Effector memory CD8-positive, alpha-beta T cell (primary cell): ENCODE measurements around the gene OLFM4.
A peak's percentile ranks its signal among the peaks of the same experiment; 100 is the strongest.

ENCODE experiments used
- ATAC-seq: fragments of 150-1000 bp; cut with Tn5 transposase; replicated peaks from 2 replicates; pipeline ENCODE4 v1.10.0; 2021; ENCODE audit warnings: mild to moderate bottlenecking, moderate library complexity
- DNase-seq, 3 experiments: peaks; one replicate each; pipeline ENCODE4 v3.0.0; 2021
- H3K27ac Mint-ChIP-seq, 2 donors: one replicate each; pipeline ENCODE4 v1.8.0; 2022; ENCODE audit warnings: mild to moderate bottlenecking in 2 of 2, mixed read lengths in 2 of 2, moderate library complexity in 2 of 2
- H3K27me3 Mint-ChIP-seq, 2 donors: one replicate each; pipeline ENCODE4 v1.8.0; 2022; ENCODE audit warnings: mixed read lengths in 2 of 2
- H3K36me3 Mint-ChIP-seq: one replicate; pipeline ENCODE4 v1.8.0; 2022; ENCODE audit warnings: mild to moderate bottlenecking, moderate library complexity, mixed read lengths; ENCODE audit not compliant: insufficient read depth
- H3K4me1 Mint-ChIP-seq, 2 donors: one replicate each; pipeline ENCODE4 v1.8.0; 2022; ENCODE audit warnings: low read depth in 2 of 2, mixed read lengths in 2 of 2
- H3K4me3 Mint-ChIP-seq, 2 donors: one replicate each; pipeline ENCODE4 v1.8.0; 2022; ENCODE audit warnings: mild to moderate bottlenecking in 2 of 2, mixed read lengths in 2 of 2, moderate library complexity in 2 of 2
- H3K9me3 Mint-ChIP-seq, 2 donors: one replicate each; pipeline ENCODE4 v1.8.0; 2022; ENCODE audit warnings: mixed read lengths in 2 of 2
- total RNA-seq, 9 experiments: gene quantifications; one replicate each; lab custom pipeline; 2026; lab: John Stamatoyannopoulos, UW

OLFM4 gene, protein sequence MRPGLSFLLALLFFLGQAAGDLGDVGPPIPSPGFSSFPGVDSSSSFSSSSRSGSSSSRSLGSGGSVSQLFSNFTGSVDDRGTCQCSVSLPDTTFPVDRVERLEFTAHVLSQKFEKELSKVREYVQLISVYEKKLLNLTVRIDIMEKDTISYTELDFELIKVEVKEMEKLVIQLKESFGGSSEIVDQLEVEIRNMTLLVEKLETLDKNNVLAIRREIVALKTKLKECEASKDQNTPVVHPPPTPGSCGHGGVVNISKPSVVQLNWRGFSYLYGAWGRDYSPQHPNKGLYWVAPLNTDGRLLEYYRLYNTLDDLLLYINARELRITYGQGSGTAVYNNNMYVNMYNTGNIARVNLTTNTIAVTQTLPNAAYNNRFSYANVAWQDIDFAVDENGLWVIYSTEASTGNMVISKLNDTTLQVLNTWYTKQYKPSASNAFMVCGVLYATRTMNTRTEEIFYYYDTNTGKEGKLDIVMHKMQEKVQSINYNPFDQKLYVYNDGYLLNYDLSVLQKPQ
- 0 to 0.03 (median 0) reads per million in 9 experiments for total RNA-seq

DNA sequence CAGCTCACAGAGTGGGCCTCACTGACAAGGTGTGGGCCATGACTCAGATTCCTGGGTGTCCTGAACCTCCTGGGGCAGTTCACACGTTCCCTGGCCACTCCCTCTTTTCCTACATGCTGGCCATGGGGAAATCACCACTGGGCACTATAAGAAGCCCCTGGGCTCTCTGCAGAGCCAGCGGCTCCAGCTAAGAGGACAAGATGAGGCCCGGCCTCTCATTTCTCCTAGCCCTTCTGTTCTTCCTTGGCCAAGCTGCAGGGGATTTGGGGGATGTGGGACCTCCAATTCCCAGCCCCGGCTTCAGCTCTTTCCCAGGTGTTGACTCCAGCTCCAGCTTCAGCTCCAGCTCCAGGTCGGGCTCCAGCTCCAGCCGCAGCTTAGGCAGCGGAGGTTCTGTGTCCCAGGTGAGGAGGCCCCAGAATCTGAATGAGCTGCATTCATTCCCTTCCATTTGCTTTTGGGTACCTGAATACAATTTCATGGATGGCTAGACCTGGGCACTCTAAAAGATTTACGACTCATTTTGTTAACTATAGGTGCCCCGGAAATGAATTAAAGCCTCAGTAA lies at the start of gene OLFM4:
OLFM4 (plus strand) TSS at position 177 of the 567 bp plus-strand sequence; CDS start at position 201, 24 bp downstream.
- no peak within 1 kb of the TSS for H3K4me3 Mint-ChIP-seq

DNA sequence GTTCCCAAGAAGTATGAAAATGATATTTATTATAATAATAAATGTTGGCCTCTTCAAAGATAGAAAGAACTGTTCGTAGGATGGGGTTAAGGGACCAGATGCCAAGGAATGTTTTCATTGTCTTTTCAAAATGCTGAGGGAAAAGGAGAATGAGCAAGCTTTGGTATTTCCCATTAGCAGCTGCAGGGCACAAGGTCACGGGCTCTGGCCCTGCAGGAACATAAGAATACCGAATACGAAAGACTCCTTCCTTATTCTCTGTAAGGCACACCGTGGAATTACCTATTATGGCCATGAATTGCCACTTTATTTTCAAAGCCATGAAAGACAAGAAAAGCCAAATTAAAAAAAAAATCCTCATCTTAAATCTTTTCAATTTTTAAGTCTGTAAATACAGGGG lies 49.6 kb upstream of the OLFM4 start:
- H3K4me1 Mint-ChIP-seq, result no peaks in the 10 kb centered on the region

More for the DNA sequence above, at the start of gene OLFM4:
- ATAC-seq, result no peak
- no peak for DNase-seq
- Mint-ChIP-seq H3K27ac (no peak within 1 kb of the TSS), H3K27me3 (no peaks in the 10 kb centered on the region), H3K9me3 (no peaks in the 10 kb centered on the region), H3K4me1 (no peaks in the 10 kb centered on the region), H3K36me3 (no peaks in the 10 kb centered on the region)

DNA sequence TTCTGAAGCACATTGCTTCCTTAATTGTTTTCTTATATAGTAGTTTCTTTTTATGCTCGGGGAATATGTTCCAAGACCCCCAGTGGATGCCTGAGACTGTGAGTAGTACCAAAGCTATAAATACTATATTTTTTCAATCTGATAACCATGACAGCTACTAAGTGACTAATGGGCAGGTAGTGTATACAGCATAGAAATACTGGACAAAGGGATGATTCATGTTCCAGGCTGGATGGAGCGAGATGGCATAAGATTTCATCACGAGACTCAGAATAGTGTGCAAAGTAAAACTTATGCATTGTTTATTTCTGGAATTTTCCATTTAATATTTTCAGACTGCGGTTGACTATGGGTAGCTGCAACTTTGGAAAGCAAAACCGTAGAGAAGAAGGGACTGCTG lies 47.9 kb upstream of the OLFM4 start:
- H3K27ac Mint-ChIP-seq, result no peak overlapping the region
- DNase-seq, result no peak
- H3K36me3 Mint-ChIP-seq, result no peaks in the 10 kb centered on the region
- no peak overlapping the region for H3K4me3 Mint-ChIP-seq
- H3K4me1 Mint-ChIP-seq, result no peaks in the 10 kb centered on the region
- no peak for ATAC-seq
- no peaks in the 10 kb centered on the region for H3K9me3 Mint-ChIP-seq
- H3K27me3 Mint-ChIP-seq, result peaks cover 4 to 25% of the 10 kb centered on the region in 2 donors

More for the DNA sequence above, 49.6 kb upstream of the OLFM4 start:
- DNase-seq (no peak), ATAC-seq (no peak)
- H3K27me3 Mint-ChIP-seq, result peaks cover 4 to 41% of the 10 kb centered on the region in 2 donors
- no peaks in the 10 kb centered on the region for H3K36me3 Mint-ChIP-seq
- H3K4me3 Mint-ChIP-seq, result no peak overlapping the region
- no peak overlapping the region for H3K27ac Mint-ChIP-seq
- no peaks in the 10 kb centered on the region for H3K9me3 Mint-ChIP-seq

DNA sequence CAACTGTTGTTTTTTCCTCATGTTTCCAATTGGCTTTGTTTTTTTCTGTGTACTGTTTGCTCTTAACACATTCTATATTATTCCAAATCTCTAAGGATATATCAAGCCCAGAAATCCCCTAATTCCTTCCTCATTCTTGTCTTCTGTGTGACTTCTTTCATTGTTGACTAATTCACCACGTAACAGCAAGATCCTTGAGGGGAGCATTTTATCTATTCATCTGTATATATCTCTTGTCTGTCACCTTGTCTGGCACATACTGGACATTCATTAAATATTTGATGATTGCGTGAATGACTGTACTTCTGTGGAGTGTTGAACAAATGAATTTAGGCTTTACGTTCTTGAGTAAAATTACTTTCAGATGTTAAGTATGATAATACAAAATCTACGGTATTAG lies 44.8 kb upstream of the OLFM4 start:
- no peak for DNase-seq
- no peak overlapping the region for H3K4me3 Mint-ChIP-seq
- peaks cover 0 to 19% of the 10 kb centered on the region in 2 donors for H3K27me3 Mint-ChIP-seq
- no peaks in the 10 kb centered on the region for H3K9me3 Mint-ChIP-seq
- no peaks in the 10 kb centered on the region for H3K36me3 Mint-ChIP-seq
- no peak for ATAC-seq
- no peak overlapping the region for H3K27ac Mint-ChIP-seq
- H3K4me1 Mint-ChIP-seq, result no peaks in the 10 kb centered on the region

DNA sequence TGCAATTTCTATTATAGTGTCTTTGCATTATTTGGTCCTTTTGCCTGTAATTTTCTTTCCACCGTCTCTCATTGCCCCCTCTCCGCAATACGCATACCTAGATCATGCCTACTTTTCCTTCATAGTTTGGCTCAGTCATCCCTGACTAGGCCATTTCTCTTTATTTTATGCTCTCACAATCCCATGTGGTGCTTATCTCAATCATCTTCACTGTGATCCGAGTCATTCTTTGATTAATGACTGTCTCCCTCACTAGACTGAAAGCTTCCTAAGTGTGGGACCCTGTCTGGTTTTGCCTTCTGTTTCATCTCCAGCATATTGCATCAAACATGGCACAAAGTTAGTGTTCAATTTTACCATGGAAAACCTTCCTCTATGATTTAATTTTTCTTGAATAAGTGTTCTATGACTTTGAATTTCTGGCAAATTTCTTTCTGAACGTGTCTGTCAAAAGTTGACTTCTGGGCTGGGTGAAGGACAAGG lies 43.7 kb upstream of the OLFM4 start:
- no peaks in the 10 kb centered on the region for H3K4me1 Mint-ChIP-seq
- no peak overlapping the region for H3K4me3 Mint-ChIP-seq
- no peaks in the 10 kb centered on the region for H3K36me3 Mint-ChIP-seq
- ATAC-seq, result no peak
- peaks cover 4 to 20% of the 10 kb centered on the region in 2 donors for H3K27me3 Mint-ChIP-seq
- H3K27ac Mint-ChIP-seq, result no peak overlapping the region
- DNase-seq, result no peak
- H3K9me3 Mint-ChIP-seq, result no peaks in the 10 kb centered on the region

DNA sequence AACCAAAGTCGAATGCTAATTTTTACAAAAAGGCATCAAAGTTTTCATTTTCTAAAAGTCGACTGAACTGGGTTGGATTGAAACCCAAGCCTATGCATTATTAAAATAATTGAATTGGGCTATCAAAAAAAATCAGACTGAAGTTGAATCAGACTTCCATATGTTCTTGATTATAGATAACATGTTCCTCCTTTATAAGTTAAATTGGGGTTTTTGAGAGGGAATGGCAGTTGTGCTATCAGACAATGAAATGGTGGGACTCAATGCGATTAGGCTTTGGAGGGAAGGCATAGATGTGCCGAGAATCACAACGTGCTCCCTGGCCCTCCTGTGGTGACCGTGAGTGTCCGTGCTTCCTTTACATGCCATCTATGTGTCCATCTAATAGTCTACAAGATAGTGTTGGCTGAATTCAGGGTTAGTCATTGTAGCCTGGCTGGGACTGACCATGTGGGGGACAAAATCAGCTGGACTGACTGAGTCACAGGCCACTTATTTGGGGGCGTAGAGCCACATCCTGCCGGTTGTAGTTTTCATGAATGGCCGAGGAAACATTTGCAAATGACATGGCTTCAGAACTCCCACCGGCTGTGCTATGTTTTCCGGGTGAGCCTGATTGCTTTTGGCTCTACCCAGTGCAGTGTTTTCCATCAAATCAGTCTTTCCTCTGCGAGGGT lies 37.1 kb upstream of the OLFM4 start:
- ATAC-seq (no peak), DNase-seq (no peak)
- Mint-ChIP-seq H3K4me1 (peaks cover 0 to 2% of the 10 kb centered on the region in 2 donors), H3K4me3 (no peak overlapping the region), H3K9me3 (no peaks in the 10 kb centered on the region), H3K36me3 (no peaks in the 10 kb centered on the region), H3K27me3 (peaks cover 7 to 36% of the 10 kb centered on the region in 2 donors), H3K27ac (no peak overlapping the region)

DNA sequence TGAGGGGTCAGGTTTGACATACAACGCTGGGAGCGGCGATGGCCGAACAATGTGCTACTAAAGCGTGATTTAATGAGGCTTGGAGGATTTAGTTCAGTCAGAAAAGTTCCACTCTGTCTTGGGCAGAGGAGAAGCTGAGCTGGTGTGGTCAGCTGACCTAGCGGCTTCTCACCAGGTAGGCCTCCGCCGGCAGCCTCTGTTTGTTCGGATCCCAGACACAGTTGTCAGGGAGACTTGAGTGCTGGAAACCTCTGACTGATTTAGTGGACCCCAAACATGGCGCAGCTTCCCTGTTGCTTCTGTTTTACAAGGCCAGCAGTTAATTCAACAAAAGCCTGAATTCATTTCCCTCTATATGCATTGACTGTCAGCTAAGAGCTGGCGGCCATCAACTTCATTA lies 36.5 kb upstream of the OLFM4 start:
- Mint-ChIP-seq H3K36me3 (no peaks in the 10 kb centered on the region), H3K4me3 (no peak overlapping the region), H3K4me1 (peaks cover 0 to 2% of the 10 kb centered on the region in 2 donors), H3K27ac (no peak overlapping the region), H3K9me3 (no peaks in the 10 kb centered on the region), H3K27me3 (peaks cover 7 to 38% of the 10 kb centered on the region in 2 donors)
- ATAC-seq (no peak), DNase-seq (no peak)

DNA sequence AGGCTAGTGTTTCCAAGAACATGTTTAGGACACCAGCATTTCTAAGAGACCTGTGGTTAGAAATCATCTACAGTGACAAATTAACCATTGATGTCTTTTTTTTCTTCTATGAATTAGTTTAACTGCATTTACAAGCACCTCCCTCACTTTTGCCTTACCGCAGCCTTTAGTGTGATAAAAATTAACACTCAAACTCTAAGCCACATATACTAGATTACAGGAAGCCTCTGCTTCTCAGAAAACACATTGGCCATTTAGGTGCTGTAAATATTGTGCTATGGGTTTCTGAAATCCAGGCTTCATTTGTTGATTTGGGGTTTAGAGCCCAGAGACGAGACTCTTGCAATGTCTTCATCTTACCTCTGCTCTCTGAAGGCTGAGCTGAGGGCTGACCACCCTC lies 34.6 kb upstream of the OLFM4 start:
- no peak for ATAC-seq
- Mint-ChIP-seq H3K36me3 (no peaks in the 10 kb centered on the region), H3K4me1 (peaks cover 0 to 2% of the 10 kb centered on the region in 2 donors), H3K9me3 (no peaks in the 10 kb centered on the region), H3K27ac (peak overlapping the region in 1 of 2 donors; percentile 53), H3K4me3 (no peak overlapping the region), H3K27me3 (peaks cover 7 to 44% of the 10 kb centered on the region in 2 donors)
- DNase-seq, result no peak

DNA sequence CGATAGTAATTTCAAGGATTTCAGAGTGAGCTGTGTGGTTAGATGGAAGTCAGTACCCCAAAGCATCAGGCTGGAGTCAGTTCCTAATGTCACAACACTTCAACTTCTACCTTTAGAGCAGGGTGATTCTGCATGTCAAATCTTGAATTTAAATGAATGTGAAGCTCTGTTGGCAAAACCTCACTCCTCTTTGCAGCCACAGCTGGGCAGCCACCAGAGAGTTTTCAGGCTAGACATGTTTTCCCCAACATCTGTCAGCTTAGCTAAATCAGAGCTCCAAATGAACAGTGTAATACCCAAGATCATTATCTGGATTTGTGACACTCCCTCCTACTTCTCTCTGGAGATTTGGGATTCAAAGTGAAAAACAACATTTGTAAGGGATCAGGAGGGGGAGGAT lies 33.7 kb upstream of the OLFM4 start:
- Mint-ChIP-seq H3K27me3 (peaks cover 2 to 40% of the 10 kb centered on the region in 2 donors), H3K4me1 (peaks cover 4 to 6% of the 10 kb centered on the region in 2 donors), H3K36me3 (no peaks in the 10 kb centered on the region), H3K27ac (peak overlapping the region in 1 of 2 donors; percentile 53), H3K9me3 (no peaks in the 10 kb centered on the region), H3K4me3 (no peak overlapping the region)
- no peak for DNase-seq
- no peak for ATAC-seq

DNA sequence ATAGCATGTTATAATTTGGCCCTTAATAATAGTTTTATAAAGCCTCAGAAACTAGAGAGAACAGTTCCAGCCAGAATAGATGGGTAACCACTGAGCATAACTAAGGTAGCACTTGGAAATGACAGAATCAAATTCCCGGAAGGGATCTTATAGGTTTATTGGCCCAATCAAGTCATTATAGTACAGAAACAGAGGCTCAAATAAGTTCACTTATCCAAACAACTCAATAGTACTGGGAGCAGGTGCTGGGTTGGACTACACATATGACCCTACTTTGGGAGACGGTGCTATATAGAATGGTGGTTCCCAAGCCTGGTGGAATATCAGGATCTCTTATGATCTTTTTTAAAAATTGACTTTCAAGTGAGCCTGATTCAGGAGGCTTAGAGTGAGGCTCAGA lies 32.7 kb upstream of the OLFM4 start:
- H3K4me3 Mint-ChIP-seq, result no peak overlapping the region
- peaks cover 0 to 30% of the 10 kb centered on the region in 2 donors for H3K27me3 Mint-ChIP-seq
- no peak for DNase-seq
- peaks cover 4 to 6% of the 10 kb centered on the region in 2 donors for H3K4me1 Mint-ChIP-seq
- ATAC-seq, result no peak
- H3K9me3 Mint-ChIP-seq, result no peaks in the 10 kb centered on the region
- H3K27ac Mint-ChIP-seq, result no peak overlapping the region
- H3K36me3 Mint-ChIP-seq, result no peaks in the 10 kb centered on the region

DNA sequence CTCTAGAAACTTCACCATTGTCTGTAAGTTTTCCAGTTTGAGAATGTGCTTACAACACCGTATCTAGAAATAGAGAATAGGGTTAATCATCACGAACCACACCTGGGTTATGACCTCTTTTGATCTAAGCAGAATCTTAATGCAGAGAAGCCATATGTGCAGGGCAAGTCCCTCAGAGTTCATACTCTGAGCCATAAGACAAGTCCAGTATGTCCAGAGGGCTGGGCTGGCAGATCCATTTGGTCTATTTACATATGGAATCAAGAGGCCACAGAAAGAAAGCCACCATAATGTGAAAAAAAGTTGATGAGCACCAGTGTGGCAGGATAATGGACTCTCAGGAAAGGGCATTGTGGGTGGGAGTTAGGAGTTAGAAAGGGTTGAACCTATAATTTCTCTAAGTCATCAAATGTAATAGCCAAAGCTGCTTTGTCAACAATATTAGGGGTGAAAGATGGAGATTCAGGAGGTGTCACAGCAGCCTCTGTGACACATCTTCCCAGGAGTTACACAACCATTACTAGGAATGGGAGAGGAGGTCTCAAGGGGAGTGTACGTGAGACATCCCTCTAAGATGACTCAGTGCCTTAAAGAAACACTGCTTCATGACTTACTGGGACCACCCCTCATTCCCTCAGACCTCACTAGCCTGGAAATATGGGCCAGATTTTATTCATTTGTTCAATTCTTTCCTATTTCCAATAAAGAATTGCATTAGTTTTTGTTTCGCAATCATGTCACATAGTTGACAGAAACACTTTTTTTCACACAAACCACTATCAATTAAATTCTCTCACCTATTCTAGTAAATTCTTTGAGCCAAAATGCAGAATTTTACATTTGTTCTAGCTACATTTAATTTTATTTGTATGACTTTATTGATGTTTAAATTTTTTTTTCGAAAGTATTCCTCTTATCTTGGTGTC lies 30.4 kb upstream of the OLFM4 start:
- Mint-ChIP-seq H3K4me1 (peaks cover 4 to 6% of the 10 kb centered on the region in 2 donors), H3K27me3 (peaks cover 0 to 26% of the 10 kb centered on the region in 2 donors), H3K4me3 (no peak overlapping the region), H3K27ac (no peak overlapping the region), H3K9me3 (no peaks in the 10 kb centered on the region), H3K36me3 (no peaks in the 10 kb centered on the region)
- ATAC-seq (no peak), DNase-seq (no peak)

DNA sequence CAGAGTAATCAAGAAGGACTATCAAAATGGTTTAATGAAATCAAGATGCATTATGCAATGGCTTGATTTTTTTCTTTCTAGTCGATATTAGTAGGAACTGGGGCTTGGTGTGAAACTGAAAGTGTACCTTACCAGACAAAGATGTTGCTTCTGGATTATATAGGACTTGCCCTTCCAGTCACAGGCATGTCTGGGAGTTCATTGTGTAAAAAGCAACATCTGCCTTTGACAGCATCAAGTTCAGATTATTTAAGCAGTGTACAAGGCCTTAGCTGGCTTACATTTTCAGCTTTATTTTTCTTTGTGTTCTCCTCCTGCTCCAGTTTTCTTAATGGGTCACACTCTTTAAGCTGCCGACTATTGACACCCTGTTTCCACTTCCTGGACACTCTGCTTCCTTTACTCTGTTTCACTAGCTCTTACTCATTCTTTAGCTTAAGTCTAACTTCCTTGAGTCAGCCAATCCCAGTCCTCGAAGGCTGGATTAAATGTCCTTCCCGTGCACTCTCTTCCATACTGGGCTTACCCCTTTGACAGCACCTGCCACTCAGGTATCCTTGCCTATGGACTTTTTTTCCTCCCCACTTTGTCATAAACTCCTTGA lies 29.4 kb upstream of the OLFM4 start:
- Mint-ChIP-seq H3K4me1 (peaks cover 4 to 5% of the 10 kb centered on the region in 2 donors), H3K36me3 (no peaks in the 10 kb centered on the region), H3K9me3 (no peaks in the 10 kb centered on the region), H3K27ac (peak overlapping the region in 1 of 2 donors; percentile 22), H3K4me3 (peak overlapping the region; percentile 13 to 20), H3K27me3 (peaks cover 0 to 23% of the 10 kb centered on the region in 2 donors)
- DNase-seq (no peak), ATAC-seq (no peak)
